ENCODE results near the gene NLK.
"Not testable (repeated sequence)": the region's sequence is repeated elsewhere in the genome, so short reads cannot be mapped to it uniquely, and the experiment has no call there.

The NLK gene

DNA sequence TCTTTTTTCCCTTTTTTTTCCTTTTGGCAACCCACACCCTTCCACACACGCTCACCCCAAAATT, at the start of gene NLK:
Gene NLK (plus strand): TSS at position 21 of the 64 bp plus-strand sequence. CDS start 197 bp downstream, outside the sequence.
- DNase-seq (ENCODE audit: low read depth): no peak

- no peak for DNase-seq (ENCODE audit: low read depth)
Measured at GRCh38 chr17:27993161-27993695, 49.2 kb upstream of the NLK start.

- no peak for DNase-seq (ENCODE audit: low read depth)
Measured at GRCh38 chr17:27993723-27994310, 48.7 kb upstream of the NLK start.

DNA sequence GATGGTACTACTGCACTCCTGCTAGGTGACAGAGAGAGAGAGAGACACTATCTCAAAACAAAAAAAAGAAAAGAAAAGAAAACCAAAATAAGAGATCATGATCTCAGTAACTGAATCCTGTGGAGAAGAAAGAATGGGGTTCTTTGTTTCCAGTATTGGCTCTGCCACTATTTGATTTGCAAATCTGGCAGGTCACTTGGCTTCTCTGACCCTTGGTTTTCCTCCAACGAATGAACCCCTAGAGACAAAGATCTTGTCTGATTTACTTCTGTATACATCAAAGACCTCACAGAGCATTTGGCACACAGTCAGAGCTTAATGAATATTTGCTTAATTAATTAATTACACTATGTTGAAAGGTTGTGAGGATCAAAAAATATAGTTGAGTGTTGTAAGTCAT, 47.9 kb upstream of the NLK start:
- no peak for DNase-seq (ENCODE audit: low read depth)

DNA sequence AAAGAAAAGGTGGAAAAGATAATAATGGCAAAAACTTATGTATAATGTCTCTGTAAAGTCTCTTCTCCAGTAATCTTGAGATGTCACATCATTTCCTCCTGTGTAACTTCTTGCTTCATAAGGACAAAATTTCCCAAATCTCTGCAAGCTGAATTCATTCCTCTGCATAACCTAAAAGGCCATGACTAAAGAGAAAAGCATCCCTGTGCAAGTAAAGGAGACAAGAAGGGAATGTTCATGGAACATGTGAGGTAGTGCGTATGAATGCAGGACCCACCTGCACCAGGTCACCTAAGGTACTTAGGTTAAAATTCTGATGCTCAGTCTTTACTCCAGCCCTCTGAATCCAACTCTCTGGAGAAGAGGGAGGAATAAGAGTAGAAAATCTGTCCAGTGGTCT, 46.9 kb upstream of the NLK start:
- no peak for DNase-seq (ENCODE audit: low read depth)

- DNase-seq (ENCODE audit: low read depth): no peak
Measured at GRCh38 chr17:27996202-27997043, 46.1 kb upstream of the NLK start.

- DNase-seq (ENCODE audit: low read depth): no peak
Measured at GRCh38 chr17:27997044-27997401, 45.5 kb upstream of the NLK start.

- no peak for DNase-seq (ENCODE audit: low read depth)
Measured at GRCh38 chr17:27997522-27997921, 45.0 kb upstream of the NLK start.

DNA sequence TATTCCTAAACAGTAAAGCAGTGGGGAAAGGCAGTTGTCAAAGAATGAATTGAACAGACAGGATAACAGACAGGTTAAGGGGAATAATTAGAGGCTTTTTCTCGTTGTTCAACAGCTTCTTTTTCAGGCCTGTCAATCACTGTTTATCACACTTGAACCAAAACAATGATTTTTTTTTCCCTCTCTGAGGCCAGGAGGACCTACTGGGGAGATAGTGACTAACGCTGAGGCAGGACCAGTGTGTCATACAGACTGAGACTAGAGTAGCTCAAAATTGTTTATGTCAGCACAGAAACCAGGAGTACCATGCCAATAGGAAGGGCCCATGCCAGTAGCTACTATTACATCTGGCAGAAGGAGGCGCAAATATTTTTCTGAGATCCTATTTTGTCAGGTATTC, 41.3 kb upstream of the NLK start:
- no peak for DNase-seq (ENCODE audit: low read depth)

DNA sequence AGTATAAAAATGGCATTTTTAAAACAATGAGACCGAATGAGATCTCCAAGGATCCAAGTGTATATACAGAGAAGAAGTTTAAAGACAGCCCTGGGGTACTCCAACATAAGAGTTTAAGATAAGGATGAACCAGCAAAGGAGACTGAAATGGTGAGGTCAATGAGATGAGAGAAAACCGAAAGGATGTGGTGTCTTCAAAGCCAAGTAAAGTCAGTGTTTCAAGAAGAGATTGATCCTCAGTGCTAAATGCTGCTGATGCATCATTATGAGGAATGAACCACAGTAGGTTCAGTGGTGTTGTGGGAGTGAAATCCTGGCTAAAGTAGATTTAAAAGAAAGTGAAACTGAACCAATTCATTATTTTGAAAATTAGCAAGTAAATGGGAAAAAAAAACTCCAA, 38.1 kb upstream of the NLK start:
- DNase-seq (ENCODE audit: low read depth): no peak

GRCh38 chr17:28007925-28008324, 34.6 kb upstream of the NLK start:
- DNase-seq (ENCODE audit: low read depth): not testable (repeated sequence)

DNA sequence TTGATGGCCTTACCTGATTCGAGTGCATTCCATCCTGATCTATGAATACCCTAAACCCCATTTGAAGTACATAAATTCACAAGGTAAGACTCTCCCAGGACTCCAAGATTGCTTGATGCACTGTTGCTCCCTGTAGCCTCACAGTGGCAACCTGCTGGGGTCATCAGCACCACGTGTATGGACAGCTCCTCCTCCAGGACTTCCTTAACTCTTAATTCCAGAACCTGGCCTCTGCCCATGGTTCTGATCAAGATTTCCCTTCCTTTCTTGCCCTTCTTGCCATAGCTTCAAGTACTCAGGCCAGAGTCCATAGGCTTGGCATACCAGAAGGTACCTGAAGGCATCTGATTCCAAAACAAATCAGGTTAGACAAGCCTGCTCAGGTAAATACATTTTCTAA, 34.0 kb upstream of the NLK start:
- no peak for DNase-seq (ENCODE audit: low read depth)

DNA sequence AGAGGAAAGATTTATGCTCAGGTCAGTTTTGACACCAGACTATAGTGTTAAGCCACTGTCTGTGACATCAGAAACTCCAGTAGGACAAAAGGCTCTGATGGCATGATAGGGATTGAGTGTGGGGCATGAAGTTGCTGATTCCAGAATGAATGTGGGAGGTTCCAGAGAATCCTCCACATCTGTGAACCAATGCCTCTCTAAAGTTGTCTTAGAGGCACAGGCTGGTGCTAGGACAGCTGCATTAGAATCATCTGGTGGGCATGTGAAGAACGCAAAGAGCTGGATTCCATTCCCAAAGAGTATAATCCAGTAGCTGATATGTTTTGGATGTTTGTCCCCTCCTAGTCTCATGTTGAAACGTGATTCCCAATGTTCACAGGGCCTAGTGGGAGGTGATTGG, 32.1 kb upstream of the NLK start:
- DNase-seq (ENCODE audit: low read depth): no peak

GRCh38 chr17:28018439-28019070, 23.9 kb upstream of the NLK start:
- DNase-seq (ENCODE audit: low read depth): no peak

- DNase-seq (ENCODE audit: low read depth): no peak
Measured at GRCh38 chr17:28020515-28020914, 22.0 kb upstream of the NLK start.

DNA sequence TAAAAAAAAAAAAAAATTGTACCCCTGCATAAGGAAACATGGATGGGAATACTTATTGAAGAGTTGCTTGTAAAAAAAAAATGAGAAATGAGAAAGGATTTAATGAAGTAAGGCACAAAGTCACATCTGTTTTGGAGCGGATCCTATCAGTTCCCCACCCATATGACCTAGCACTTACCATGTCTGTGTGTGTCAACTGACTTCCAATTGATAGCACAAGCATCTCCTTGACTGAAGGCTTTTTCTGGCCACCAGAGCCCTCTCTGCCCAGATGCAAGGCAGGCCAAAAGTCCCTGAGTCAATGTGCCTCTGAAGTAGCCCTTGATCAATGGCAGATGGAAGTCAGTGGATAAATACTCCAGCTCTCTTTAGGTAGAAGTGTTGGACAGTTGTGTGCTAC, 13.4 kb upstream of the NLK start:
- DNase-seq (ENCODE audit: low read depth): no peak

- no peak for DNase-seq (ENCODE audit: low read depth)
Measured at GRCh38 chr17:28030386-28030785, 12.1 kb upstream of the NLK start.

DNA sequence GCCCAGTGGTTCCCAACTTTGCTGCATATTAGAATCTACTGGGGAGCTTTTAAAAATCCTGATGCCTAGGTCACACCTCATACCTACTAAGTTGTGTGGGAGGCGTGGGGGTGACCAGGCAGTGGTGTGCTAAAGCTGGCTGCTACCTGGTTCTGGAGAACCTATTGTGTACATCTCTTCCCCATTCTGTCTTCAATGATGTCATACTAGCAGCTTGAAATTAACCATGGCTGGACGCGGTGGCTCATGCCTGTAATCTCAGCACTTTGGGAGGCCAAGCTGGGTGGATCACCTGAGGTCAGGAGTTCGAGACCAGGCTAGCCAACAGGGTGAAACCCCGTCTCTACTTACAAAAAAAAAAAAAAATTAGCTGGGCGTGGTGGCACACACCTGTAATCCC, 11.3 kb upstream of the NLK start:
- no peak for DNase-seq (ENCODE audit: low read depth)

DNA sequence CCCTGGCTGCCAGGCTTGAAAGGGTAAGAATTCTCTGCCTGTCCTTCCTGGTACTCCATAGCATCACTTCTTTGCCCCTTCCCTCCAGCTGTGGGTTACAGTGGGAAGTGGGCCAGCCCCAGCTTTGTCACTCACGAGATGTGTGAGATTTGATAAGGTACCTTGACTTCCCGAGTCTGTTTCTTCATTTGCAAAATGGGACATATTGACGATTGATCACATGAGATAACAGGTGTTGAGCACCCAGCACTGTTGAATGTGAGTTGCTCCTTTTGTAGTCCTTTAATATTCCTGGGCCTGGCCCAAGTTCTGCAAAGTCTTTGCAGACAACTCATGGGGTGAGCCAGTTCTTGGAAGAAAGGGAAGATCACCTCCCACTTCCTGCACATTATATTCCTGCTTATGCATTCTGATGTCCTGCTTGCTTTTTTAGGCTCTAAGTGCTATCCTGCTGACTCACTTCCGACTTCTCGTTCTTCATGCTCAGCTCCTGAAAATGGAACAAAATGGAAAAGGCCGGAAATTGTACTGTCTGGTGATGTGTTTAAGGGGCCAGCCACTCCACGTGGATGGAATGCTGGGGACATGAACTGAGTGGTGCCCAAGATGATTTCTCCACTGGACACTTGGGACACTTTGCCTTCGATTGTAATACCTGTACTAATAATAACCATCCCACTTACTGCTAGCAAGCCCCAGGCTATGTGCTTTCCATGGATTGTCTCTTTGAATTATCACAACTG, 8.3 kb upstream of the NLK start:
- DNase-seq (ENCODE audit: low read depth): no peak

DNA sequence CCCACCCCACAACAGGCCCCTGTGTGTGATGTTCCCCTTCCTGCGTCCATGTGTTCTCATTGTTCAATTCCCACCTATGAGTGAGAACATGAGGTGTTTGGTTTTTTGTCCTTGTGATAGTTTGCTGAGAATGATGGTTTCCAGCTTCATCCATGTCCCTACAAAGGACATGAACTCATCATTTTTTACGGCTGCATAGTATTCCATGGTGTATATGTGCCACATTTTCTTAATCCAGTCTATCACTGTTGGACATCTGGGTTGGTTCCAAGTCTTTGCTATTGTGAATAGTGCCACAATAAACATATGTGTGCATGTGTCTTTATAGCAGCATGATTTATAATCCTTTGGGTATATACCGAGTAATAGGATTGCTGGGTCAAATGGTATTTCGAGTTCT, 7.0 kb upstream of the NLK start:
- not testable (repeated sequence) for DNase-seq (ENCODE audit: low read depth)

- not testable (repeated sequence) for DNase-seq (ENCODE audit: low read depth)
Measured at GRCh38 chr17:28035884-28036283, 6.6 kb upstream of the NLK start.

- DNase-seq (ENCODE audit: low read depth): no peak
Measured at GRCh38 chr17:28038802-28039201, 3.7 kb upstream of the NLK start.

GRCh38 chr17:28039251-28039650, 3.2 kb upstream of the NLK start:
- DNase-seq (ENCODE audit: low read depth): no peak
